Thyroid gland (tissue), 4 donors: ENCODE results near the gene IL36A. TPM values are rescaled to one million over a fixed set of nuclear protein-coding genes. Genes with fewer than 3 reads are reported as not detected.

Experiments
- DNase-seq, 2 donors: peaks; one replicate each; pipeline ENCODE4 v3.0.0-alpha.2; 2019
- H3K27ac ChIP-seq, 3 donors: fragments of 200-600 bp; sonication (generic); 1 replicate in 2 of 3; 2 replicates in 1 of 3; pipeline ENCODE4 v1.5.1; 2016 to 2019; ENCODE audit warnings: mild to moderate bottlenecking in 1 of 3, moderate library complexity in 1 of 3
- H3K27me3 ChIP-seq: fragments of 200-600 bp; sonication (generic); one replicate; pipeline ENCODE4 v1.5.1; 2019
- H3K36me3 ChIP-seq, 2 donors: fragments of 200-600 bp; sonication (generic); one replicate each; pipeline ENCODE4 v1.5.1; 2016 to 2019
- H3K4me1 ChIP-seq, 2 donors: fragments of 200-600 bp; sonication (generic); one replicate each; pipeline ENCODE4 v1.5.1; 2017 to 2019
- H3K4me3 ChIP-seq, 3 donors: fragments of 200-600 bp; sonication (generic); replicated peaks in 1 of 3; 1 replicate in 2 of 3; 2 replicates in 1 of 3; pipeline ENCODE4 v1.5.1; 2016; ENCODE audit warnings: mild to moderate bottlenecking in 1 of 3
- H3K9me3 ChIP-seq: fragments of 200-600 bp; sonication (generic); one replicate; pipeline ENCODE4 v1.5.1; 2017
- CTCF ChIP-seq, 6 experiments: fragments of 200-600 bp in 3 of 6; fragments of 450-650 bp in 3 of 6; sonication (generic) in 3 of 6; IDR thresholded peaks; one replicate each; pipeline ENCODE4 v1.5.1; 2016 to 2019; ENCODE audit warnings: antibody characterized with exemption in 6 of 6, mild to moderate bottlenecking in 2 of 6, inconsistent platforms in 1 of 6, moderate library complexity in 1 of 6
- POLR2A ChIP-seq, 2 donors: fragments of 450-650 bp; IDR thresholded peaks; one replicate each; pipeline ENCODE4 v1.6.1; 2017; ENCODE audit warnings: antibody characterized with exemption in 2 of 2, mild to moderate bottlenecking in 2 of 2, moderate library complexity in 1 of 2
- WGBS, 2 donors: methylation state at CpG; one replicate each; pipeline ENCODE4 v1.1.5; 2017; 5-methylcytosine and 5-hydroxymethylcytosine counted together
- intact Hi-C: fragments of 100-400 bp; cut with DNase I; formaldehyde crosslinking; loops from one replicate; pipeline ENCODE4 v1.15.1; 2023
- total RNA-seq, 4 donors: library from RNA; depleted of rRNA; stranded (reverse); fragments of >200 nt; gene quantifications; one replicate each; pipeline ENCODE4 v1.2.3, GENCODE V29; 2016

IL36A gene
- total RNA-seq, 4 donors from 2014 or later, result not detected

- WGBS, 2 donors, result 80 to 92% methylated on average over 1 of the region's 1 CpG
- no peak for DNase-seq
- Histone ChIP-seq H3K36me3 (no peaks in the 10 kb centered on the region), H3K4me3 (no peak overlapping the region), H3K9me3 (no peaks in the 10 kb centered on the region), H3K4me1 (no peaks in the 10 kb centered on the region), H3K27ac (no peak overlapping the region), H3K27me3 (no peaks in the 10 kb centered on the region)
- intact Hi-C loops, result no loop called here
- TF ChIP-seq CTCF (IDR thresholded peaks at IDR 0.05) (no peak), POLR2A (IDR thresholded peaks at IDR 0.05) (no peak)
These were observed 25.5 kb upstream of the IL36A start for GRCh38 chr2:112979731-112980130.

GRCh38 chr2:112980537-112980936, 24.7 kb upstream of the IL36A start:
- Histone ChIP-seq H3K4me3 (no peak overlapping the region), H3K27me3 (no peaks in the 10 kb centered on the region), H3K36me3 (no peaks in the 10 kb centered on the region), H3K9me3 (no peaks in the 10 kb centered on the region), H3K4me1 (no peaks in the 10 kb centered on the region), H3K27ac (no peak overlapping the region)
- DNase-seq, result no peak
- TF ChIP-seq CTCF (IDR thresholded peaks at IDR 0.05) (no peak), POLR2A (IDR thresholded peaks at IDR 0.05) (no peak)
- 48 to 72% methylated on average over 1 of the region's 1 CpG for WGBS, 2 donors
- intact Hi-C loops, result no loop called here

GRCh38 chr2:112985090-112985489, 20.2 kb upstream of the IL36A start:
- TF ChIP-seq CTCF (IDR thresholded peaks at IDR 0.05) (no peak), POLR2A (IDR thresholded peaks at IDR 0.05) (no peak)
- DNase-seq, result no peak
- no peak overlapping the region for H3K27ac ChIP-seq
- H3K4me1 ChIP-seq, result no peaks in the 10 kb centered on the region
- WGBS, 2 donors, result 91 to 92% methylated on average over 5 of the region's 5 CpGs
- H3K4me3 ChIP-seq, result no peak overlapping the region
- intact Hi-C loops, result no loop called here
- H3K27me3 ChIP-seq, result no peaks in the 10 kb centered on the region
- no peaks in the 10 kb centered on the region for H3K36me3 ChIP-seq
- no peaks in the 10 kb centered on the region for H3K9me3 ChIP-seq

- no peaks in the 10 kb centered on the region for H3K9me3 ChIP-seq
- H3K27me3 ChIP-seq, result no peaks in the 10 kb centered on the region
- intact Hi-C loops, result no loop called here
- H3K4me1 ChIP-seq, result no peaks in the 10 kb centered on the region
- DNase-seq, result no peak
- H3K4me3 ChIP-seq, result no peak overlapping the region
- no peak for TF ChIP-seq CTCF (IDR thresholded peaks at IDR 0.05)
- no peak for TF ChIP-seq POLR2A (IDR thresholded peaks at IDR 0.05)
- H3K36me3 ChIP-seq, result no peaks in the 10 kb centered on the region
- no peak overlapping the region for H3K27ac ChIP-seq
- WGBS, 2 donors, result 78 to 80% methylated on average over 3 of the region's 3 CpGs
These were observed 15.6 kb upstream of the IL36A start for GRCh38 chr2:112989611-112990010.

- no peak for DNase-seq
- Histone ChIP-seq H3K4me1 (no peaks in the 10 kb centered on the region), H3K9me3 (no peaks in the 10 kb centered on the region), H3K36me3 (no peaks in the 10 kb centered on the region), H3K4me3 (no peak overlapping the region), H3K27ac (no peak overlapping the region), H3K27me3 (no peaks in the 10 kb centered on the region)
- intact Hi-C loops, result no loop called here
- TF ChIP-seq POLR2A (IDR thresholded peaks at IDR 0.05) (no peak), CTCF (IDR thresholded peaks at IDR 0.05) (no peak)
These were observed 11.4 kb upstream of the IL36A start for GRCh38 chr2:112993831-112994230.
